ENCODE measurements around the gene LRRC7.
"Not testable (repeated sequence)": the region's sequence is repeated elsewhere in the genome, so short reads cannot be mapped to it uniquely, and the experiment has no call there.

Gene LRRC7

DNA sequence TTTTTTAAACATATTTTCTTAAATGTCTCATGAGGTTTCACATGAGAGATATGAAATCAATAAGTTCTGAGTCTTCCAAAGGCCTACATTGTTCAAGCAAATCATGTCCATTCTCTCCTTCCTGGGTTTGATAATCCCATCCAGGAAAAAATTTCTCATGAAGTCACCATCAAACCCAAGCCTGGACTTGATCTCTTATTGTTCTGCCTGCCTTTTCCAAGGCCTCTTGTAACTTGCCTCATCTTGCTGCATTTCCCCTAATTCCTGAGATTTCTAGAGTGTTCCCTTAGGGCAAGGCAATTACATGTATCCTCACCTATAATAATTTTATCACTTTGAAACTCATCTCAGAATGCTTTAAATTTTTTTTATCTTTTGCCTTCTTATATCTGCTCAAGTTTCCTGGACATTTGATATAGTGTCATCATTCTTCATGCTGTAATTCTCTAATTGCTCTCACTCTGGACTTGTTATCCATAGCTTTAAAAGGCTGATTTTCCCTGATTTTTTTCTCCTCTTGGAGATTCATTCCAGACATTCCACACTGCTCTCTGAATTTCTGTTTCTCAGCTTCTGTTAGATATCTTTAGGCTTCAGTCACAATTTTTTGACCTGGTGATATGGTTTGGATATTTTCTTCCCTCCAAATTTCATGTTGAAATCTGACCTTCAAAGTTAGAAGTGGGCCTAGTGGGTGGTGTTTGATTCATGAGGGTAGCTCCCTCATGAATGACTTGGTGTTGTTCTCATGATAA is 126.4 kb downstream of the LRRC7 start:
- no peak for DNase-seq (ENCODE audit: low read depth in 1 of 2, low spot score in 1 of 2)

DNA sequence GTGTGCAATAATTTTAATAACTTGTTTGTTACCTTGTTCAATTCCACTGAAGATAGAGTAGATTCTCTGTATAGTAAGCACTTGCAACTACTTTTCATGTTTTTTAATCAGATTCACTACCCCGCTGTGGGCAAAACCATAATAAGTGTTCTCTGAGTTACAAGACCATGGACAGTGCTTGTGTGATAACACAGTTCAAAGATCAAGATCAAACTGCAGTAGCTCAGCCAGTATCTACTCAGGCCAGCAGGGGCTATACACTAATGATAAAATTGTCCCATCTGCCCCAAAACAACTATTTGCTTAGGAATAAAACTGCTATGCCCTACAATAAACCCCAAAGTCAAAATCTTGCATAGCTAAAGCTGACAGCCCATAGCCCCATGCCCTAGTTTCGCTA is 129.6 kb downstream of the LRRC7 start:
- DNase-seq (ENCODE audit: low read depth in 1 of 2, low spot score in 1 of 2), result no peak

DNA sequence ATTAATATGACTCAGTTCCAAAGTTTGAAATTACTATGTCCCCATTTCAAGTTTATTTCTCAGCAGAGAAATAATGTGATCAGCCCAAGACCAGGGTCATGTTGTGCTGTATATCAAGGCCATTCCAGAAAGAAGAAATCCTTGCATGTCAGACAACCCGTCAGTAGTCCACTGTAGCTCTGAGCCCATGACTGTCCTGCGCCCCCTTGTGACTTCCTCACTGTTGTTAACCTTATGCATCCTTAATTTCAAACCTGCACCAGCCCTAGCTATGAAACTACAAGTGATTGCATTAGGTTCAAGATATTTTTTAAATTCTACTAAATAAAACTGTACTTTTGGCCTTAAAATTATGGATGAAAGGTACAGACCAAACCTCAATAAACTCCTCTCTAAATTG is 133.0 kb downstream of the LRRC7 start:
- DNase-seq (ENCODE audit: low read depth in 1 of 2, low spot score in 1 of 2), result no peak

DNA sequence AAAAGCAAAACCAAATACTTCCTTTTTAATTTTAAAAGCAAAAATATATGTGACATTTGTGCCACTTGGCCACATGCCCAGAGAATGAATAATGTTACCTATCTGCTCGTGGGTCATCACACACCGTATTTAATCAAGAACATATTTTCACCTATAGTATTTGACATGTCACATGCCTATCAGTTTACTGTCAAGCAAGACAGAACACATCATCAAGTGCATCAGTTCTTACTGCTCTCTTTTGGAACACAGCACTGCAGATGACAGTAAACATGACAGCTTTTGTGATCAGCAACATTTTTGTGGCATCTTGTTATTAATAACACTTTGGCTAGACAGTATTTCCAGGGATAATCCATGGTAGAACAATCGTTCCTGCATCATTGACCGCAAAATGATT is 134.4 kb downstream of the LRRC7 start:
- DNase-seq (ENCODE audit: low read depth in 1 of 2, low spot score in 1 of 2), result no peak

DNA sequence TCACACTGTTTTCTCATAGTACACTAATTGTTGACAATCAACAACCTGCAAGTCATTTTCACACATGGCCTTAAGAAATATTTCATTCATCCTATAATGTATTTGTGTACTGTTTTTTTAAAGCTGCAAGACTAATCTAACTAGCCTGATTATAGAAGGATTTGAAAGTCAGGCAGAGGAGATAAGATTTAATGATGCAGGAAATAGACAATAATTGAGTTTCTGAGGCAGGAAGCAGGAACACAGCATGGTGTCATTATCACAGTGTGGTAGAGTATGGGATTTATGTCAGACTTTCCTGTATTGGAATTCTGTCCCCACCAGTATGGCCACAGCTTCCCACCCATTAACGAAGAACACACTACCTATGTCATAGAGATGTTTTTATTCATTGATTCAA is 138.8 kb downstream of the LRRC7 start:
- DNase-seq (ENCODE audit: low read depth in 1 of 2, low spot score in 1 of 2), result no peak

DNA sequence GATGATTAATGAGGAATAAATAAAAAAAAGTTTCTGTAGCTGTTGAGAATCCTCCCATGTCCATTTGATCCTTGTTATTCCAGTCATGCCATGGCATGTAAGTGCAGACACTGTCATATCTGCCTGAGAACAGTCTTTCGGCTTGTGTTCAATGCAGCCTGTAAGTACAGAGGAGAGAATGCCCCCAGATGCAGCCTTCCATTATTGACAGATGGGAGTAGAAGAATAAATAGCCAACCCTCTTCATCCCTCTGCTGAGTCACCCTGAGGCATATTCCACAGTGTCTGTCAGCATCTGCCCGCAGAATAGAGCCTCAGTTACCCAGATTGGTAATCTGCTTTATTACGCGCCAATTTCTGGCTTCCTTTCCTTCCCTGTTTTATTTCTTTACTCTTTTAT is 139.4 kb downstream of the LRRC7 start:
- DNase-seq (ENCODE audit: low read depth in 1 of 2, low spot score in 1 of 2), result no peak

DNA sequence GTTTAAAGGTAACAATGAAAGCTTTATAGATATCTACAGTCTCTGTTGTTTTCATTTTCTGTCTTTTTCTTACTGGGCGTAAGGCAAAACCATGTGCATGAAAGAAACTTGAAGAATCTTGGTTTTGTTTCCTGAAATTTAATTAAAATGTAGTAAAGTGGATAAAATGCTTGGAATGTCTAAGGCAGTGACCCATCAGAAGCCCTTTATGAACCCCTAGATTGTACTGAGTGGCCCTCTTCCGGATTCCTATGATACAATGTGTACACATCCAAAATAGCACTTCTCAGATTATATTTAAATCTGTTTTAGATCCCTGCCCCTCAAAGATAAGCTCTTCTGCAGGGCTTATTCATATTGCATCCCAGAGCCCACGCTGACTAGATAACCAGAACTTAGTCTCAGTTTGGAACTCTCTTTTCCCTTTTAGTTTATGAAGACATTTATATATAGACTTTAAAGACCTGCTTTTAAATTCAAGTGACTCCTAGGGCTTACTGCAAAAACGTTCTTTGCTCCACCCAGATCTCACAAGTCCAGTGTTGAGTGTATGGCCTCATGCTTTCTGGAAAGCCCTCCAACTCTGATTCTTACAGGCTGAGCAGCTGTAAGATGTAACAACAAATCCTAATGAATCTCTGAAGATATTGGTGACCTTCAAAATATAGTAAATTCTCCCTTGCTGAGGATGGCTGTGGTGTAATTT is 142.9 kb downstream of the LRRC7 start:
- DNase-seq (ENCODE audit: low read depth in 1 of 2, low spot score in 1 of 2), result no peak

DNA sequence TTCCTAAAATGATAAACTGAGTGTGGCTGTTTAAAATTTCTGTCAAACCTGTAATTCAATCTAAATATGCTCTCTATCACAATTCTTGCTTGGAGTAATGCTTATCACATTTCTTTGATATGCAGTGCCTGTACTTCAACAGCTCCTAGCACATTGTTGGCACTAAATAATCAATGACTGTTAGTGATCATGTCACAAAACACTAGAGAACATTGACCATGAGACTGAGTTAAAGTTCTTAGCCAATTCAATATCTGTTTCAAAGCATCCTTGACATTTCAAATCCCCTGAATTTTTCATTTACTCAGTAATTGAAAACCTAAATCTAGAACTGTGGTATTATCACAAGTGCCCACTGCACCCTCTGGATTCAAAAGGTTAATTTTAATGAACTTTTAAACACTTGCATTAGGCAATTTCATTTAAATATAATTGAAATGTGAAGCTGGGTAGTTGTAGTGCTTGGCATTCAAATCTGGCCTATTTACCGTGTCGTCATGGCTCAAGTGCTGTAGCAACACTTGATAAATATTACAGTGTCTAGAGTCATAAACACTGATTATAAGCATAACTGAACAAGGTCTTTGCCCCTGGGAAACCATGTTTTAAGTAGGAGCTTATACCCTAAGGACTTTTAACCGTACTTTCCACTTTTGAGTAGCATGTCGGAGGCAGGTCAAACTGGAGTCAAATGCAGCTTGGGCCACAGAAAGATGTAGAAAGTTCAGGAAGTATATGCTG is 143.6 kb downstream of the LRRC7 start:
- DNase-seq (ENCODE audit: low read depth in 1 of 2, low spot score in 1 of 2), result no peak

DNA sequence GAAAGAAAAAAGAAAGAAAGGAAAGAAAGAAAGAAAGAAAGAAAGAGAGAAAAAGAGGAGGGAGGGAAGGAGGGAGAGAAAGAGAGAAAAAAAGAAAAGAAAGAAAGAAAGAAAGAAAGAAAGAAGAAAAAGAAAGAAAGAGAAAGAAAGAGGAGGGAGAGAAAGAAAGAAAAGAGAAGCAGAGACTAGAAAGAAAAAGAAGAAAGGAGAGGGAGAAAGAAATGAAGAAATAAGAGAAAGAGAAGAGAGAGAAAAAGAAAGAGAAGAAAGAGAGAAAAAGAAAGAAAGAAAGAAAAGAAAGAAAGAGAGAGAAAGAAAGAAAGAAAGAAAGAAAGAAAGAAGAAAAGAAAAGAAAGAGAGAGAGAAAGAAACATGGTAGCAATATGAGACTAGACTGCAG is 150.1 kb downstream of the LRRC7 start:
- DNase-seq (ENCODE audit: low read depth in 1 of 2, low spot score in 1 of 2), result not testable (repeated sequence)

DNA sequence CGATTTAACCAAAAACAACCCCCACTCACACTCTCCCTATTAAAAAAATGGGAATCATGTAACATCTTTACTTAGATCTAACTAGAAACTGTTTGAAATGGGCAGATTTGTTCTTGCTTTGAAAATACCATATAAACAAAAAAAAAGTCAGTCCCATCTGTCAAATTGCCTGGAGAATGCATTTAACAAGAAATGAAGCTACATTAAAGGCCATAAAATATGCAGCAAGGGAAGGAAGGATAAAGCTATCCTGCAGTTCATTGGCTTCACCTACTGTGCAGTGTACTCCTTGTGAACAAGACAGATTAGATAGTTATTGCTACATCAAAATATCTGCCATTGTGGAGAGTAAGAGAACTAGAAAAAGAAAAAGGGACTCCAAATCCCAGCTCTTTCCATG is 160.5 kb downstream of the LRRC7 start:
- DNase-seq (ENCODE audit: low read depth in 1 of 2, low spot score in 1 of 2), result no peak

DNA sequence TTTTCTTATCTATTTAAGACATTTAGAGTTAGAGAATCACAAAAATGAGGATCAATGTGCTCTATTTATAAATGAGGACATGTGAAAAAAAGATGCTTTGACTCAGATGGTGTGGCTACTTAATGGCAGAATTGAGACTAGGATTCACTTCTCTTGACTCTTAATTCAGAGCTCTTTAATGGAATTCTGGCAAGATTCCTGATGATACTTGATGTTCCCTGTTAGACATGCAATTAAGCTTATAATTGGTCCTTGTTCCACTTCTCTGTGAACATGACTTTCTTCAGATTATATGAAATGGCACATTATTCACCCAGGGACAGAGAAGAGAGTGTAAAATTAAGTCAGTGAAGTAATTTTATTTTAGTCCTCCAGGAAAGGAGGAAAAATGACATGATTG is 165.3 kb downstream of the LRRC7 start:
- DNase-seq (ENCODE audit: low read depth in 1 of 2, low spot score in 1 of 2), result no peak

DNA sequence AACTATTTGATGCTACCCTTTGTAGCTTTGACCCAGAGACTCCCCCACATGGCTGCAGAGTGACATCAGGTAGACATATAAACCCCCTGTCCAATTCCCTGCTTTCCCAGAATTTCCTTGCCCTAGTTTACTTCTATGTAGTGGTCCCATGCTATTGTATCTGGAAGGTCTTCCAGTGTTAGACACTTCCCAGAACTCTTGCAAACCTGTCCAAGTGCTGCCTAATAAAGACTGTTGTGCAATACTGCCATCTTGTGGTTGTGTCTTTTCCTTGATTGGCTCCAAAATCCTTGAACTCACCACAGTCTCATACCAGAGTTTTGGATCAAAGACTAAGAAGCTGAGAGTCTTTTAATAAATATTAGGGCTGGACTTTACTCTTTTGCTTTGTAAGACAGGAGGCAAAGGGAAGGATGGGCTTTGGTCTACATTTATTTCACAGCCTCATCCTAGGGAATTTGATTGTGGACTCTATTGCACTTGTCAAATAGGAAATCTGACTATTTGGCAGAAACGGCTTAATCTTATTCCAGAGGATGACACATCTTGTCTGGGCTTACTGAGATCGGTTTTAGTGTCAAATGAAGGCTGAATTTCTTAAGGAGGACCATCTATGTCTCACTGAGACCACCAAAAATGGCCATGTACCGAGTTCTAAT is 169.9 kb downstream of the LRRC7 start:
- no peak for DNase-seq (ENCODE audit: low read depth in 1 of 2, low spot score in 1 of 2)

DNA sequence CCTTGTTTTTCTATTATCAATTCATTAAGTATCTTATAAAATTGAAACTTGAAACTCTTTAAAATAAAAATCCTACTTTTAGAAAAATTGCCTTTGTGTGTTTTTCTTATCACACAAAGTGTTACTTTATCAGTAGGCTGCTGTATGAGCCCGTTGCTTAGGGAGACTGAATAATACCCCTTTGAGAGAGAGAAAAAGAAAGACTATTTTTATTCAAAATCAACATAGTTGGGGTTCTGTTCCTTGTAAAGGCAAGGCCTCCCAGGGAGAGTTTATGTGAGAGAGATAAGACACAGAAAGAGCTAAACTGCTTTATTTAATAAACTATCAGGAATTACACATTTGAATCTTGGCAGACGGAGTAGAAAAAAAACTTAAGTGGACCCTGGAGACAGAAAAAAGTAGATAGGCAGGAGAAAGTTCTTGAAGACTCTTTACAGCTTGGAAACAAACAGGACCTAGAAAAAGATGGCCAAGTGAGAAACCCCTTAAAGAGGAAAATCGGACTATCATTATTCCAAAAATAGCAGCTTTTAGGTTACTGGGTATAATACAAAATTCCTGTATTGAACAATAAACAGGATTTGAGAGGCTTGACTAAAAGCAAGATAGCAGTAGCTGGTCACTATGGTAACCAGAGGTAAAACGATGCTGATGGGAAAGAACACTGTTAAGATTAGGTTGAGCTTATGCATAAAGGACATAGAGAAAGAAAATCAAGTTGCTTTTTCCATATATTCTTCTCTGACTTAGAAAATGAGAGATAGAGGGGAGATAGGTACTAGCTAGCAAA is 170.9 kb downstream of the LRRC7 start:
- no peak for DNase-seq (ENCODE audit: low read depth in 1 of 2, low spot score in 1 of 2)

DNA sequence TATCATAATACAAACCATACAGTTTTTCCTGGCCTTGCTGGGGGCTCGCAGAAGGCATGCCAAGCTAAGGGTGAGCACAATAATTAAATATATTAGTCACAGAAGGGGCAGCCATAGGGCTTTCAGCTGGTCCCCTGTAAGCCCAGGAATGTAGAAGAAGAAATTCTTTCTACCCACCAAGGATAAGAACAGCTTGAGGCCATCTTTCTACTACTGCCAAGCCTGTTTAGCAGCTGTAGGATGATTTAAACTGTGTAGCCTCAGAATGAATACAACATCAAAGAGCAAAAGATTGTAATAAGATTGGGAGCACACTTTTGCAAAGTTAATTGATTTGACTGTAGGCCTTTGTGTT is 171.5 kb downstream of the LRRC7 start:
- no peak for DNase-seq (ENCODE audit: low read depth in 1 of 2, low spot score in 1 of 2)

DNA sequence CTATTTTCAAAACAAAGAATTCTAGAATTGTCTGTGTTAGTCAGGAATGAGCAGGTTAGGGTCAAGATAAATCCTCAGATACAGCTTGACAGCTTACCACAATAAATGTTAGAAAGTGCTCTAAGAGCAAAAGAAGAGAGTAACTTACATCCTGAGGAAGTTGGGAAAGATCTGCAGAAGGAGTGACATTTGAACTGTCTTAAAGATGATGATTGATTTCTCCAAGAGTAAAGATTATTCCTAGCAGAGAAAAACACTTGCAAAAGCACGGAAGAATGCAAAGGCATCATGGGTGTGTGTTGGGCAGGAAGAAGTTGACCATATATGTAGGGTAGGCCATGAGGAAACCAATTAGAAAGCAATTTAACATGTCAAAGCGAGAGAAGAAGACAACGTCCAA is 175.4 kb downstream of the LRRC7 start:
- DNase-seq (ENCODE audit: low read depth in 1 of 2, low spot score in 1 of 2), result no peak

DNA sequence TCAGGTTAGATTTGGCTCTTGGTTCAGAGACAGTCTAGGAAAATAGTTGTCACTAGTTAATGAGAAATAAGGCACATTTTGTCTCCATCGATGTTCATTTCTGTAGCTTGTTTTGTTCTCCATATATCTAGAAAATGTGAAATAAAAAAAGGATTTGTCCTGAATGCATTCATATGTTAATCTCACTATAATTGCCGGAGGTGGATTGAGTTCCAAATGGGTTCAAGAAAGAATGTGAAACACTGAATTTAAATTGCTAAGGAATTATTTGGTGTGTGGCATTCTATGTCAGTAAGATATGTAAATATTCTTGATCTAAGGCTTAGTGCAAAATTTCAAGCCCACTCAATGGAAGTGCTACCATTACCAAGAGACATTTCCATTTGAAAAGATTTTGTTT is 176.7 kb downstream of the LRRC7 start:
- no peak for DNase-seq (ENCODE audit: low read depth in 1 of 2, low spot score in 1 of 2)

DNA sequence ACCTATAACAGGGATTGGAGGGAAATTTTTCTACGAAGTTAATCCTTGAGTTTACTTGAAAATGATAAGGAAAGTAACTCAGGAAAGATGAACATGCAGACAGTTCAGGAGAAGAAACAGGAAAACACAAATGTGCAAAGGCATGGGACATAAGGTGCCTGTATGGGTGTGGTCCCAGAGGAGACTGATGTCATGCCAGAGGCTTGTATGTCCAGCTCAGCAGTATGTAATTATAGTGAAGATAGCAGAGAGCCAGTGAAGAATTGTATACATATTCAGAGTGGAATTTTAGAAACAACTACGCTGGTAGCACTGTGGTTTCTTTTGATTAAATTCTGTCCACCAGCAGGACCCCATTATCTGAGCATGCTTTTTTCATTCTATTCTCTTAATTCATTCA is 179.5 kb downstream of the LRRC7 start:
- DNase-seq (ENCODE audit: low read depth in 1 of 2, low spot score in 1 of 2), result no peak

DNA sequence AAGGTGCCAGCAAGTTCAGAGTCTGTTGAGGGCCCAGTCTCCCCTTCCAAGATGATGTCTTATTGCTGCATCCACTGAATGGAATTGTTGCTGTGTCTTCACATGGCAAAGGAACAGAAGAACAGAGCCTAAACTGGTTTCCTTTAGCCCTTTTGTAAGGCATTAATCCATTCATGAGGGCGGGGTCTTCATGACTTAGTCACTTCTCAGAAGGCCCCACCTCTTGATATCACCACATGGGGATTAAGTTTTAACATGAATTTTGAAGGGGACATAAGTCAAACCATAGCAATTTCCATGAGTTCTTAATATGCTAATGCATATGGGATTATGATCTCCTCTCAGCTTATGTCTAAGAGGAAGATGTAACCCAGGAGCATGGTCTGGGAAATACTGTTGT is 182.9 kb downstream of the LRRC7 start:
- DNase-seq (ENCODE audit: low read depth in 1 of 2, low spot score in 1 of 2), result no peak

DNA sequence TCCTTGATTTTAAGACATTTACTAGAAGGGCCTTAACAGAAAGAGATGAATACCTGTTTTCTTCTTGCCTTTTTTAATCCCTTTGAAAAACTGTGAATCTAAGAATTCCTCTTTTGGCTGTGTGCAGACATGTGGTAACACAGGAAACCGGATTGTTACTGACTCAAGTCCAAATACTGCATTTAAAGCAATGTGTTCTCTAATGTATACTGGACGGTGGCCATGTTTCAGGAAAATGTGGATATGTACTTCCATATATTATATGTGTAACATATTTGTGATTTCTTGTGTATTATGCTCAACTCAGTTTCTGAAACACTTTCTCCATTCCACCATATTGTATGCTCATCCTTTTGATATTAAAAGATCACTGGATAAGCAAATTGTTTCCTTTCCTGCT is 185.1 kb downstream of the LRRC7 start:
- no peak for DNase-seq (ENCODE audit: low read depth in 1 of 2, low spot score in 1 of 2)

DNA sequence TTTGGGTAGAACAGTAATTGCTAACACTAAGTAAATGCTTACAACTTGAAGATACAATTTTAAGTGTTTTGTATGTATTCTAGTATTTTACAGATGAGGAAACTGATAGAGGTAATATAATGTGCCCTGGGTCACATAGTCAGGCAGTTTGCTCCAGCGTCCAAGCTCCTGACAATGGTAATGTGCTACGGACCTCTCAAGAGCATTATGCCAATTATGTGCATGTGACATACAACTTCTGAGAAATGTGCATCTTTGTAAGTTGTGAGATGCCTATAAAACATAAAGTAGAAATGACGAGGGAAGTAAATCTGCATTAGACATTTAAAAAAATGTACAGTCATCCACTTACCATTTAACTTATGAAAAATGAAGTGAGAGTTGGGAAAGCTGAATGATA is 186.8 kb downstream of the LRRC7 start:
- DNase-seq (ENCODE audit: low read depth in 1 of 2, low spot score in 1 of 2), result no peak

DNA sequence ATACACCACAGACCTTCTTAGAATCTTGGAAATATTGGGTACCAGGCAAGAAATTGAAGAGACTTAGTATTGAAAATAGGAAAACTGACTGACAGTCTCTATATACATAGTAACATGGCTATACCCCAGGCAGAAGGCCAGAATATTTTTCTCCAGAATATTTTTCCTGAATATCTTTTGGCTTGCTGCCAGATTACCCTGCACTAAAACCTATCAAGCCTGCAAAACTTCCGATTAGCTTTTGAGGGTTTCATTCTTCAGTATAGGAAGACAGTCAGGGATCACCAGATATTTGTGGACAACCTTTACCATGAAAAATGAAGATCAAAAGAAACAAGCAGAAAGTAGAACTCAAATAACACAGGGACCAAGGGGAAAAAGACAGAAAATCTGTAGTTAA is 187.9 kb downstream of the LRRC7 start:
- no peak for DNase-seq (ENCODE audit: low read depth in 1 of 2, low spot score in 1 of 2)
